Keratinocyte (primary cell): ENCODE measurements around the gene ERC1. TPM values are rescaled to one million over a fixed set of nuclear protein-coding genes. Genes with fewer than 3 reads are reported as not detected.

Experiments
- DNase-seq: peaks from one replicate; pipeline ENCODE4 v3.0.0-alpha.2; 2011; ENCODE audit warnings: low read depth, missing footprints, low spot score
- FAIRE-seq: peaks from 2 replicates; lab custom pipeline; 2011; peaks lifted over from hg19 to GRCh38; lab: Jason Lieb, UNC
- H2AFZ ChIP-seq: 2 replicates; pipeline ENCODE4 v1.6.0; 2012; ENCODE audit warnings: low read length, control low read depth, inconsistent platforms; ENCODE audit not compliant: control insufficient read depth
- H3K27ac ChIP-seq: 2 replicates; pipeline ENCODE4 v1.5.1; 2011; ENCODE audit warnings: low read length; ENCODE audit not compliant: control insufficient read depth, insufficient read depth
- H3K27me3 ChIP-seq: 3 replicates; pipeline ENCODE4 v1.6.0; 2011; ENCODE audit warnings: low read length; ENCODE audit not compliant: control insufficient read depth, insufficient read depth; ENCODE audit errors: extremely low read depth
- H3K36me3 ChIP-seq, 2 experiments: 2 replicates in 1 of 2; 3 replicates in 1 of 2; pipeline ENCODE4 v1.5.1; 2011; ENCODE audit warnings: low read length in 2 of 2, mild to moderate bottlenecking in 1 of 2; ENCODE audit not compliant: control insufficient read depth in 2 of 2, insufficient read depth in 2 of 2; ENCODE audit errors: extremely low read depth in 1 of 2
- H3K4me1 ChIP-seq: 3 replicates; pipeline ENCODE4 v1.5.1; 2011; ENCODE audit warnings: low read length; ENCODE audit not compliant: control insufficient read depth, insufficient read depth; ENCODE audit errors: extremely low read depth
- H3K4me2 ChIP-seq: 3 replicates; pipeline ENCODE4 v1.6.0; 2011; ENCODE audit warnings: low read depth, low read length; ENCODE audit not compliant: control insufficient read depth, insufficient read depth; ENCODE audit errors: extremely low read depth
- H3K4me3 ChIP-seq, 3 experiments: fragments of 200-600 bp in 1 of 3; sonication (generic) in 1 of 3; 2 replicates in 2 of 3; 3 replicates in 1 of 3; pipeline ENCODE4 v1.5.1; 2011 to 2016; ENCODE audit warnings: low read length in 3 of 3, mild to moderate bottlenecking in 3 of 3, control low read depth in 2 of 3, inconsistent platforms in 1 of 3, low read depth in 1 of 3, mixed read lengths in 1 of 3, mixed run types in 1 of 3, moderate library complexity in 1 of 3; ENCODE audit not compliant: control insufficient read depth in 2 of 3, insufficient read depth in 2 of 3; ENCODE audit errors: extremely low read depth in 1 of 3
- H3K79me2 ChIP-seq: 2 replicates; pipeline ENCODE4 v1.6.0; 2012; ENCODE audit warnings: low read length; ENCODE audit not compliant: control insufficient read depth, insufficient read depth
- H3K9ac ChIP-seq: 3 replicates; pipeline ENCODE4 v1.6.0; 2011; ENCODE audit warnings: low read length; ENCODE audit not compliant: control insufficient read depth, insufficient read depth; ENCODE audit errors: extremely low read depth
- H3K9me1 ChIP-seq: 3 replicates; pipeline ENCODE4 v1.6.0; 2011; ENCODE audit warnings: low read length; ENCODE audit not compliant: control insufficient read depth, insufficient read depth; ENCODE audit errors: extremely low read depth
- H3K9me3 ChIP-seq: 2 replicates; pipeline ENCODE4 v1.5.1; 2012; ENCODE audit warnings: low read depth, low read length; ENCODE audit not compliant: control insufficient read depth
- H4K20me1 ChIP-seq: 3 replicates; pipeline ENCODE4 v1.6.0; 2011; ENCODE audit warnings: low read length; ENCODE audit not compliant: control insufficient read depth, insufficient read depth; ENCODE audit errors: extremely low read depth
- EZH2 ChIP-seq: IDR thresholded peaks from one replicate; pipeline ENCODE4 v1.6.1; 2012; ENCODE audit warnings: inconsistent platforms, mild to moderate bottlenecking, low read length, moderate library complexity
- dilution Hi-C: fragments of 300-500 bp; cut with MboI; formaldehyde crosslinking; loops from one replicate; pipeline ENCODE4 v1.7.0; 2020; ENCODE audit warnings: low sequenced_read_pairs; ENCODE audit not compliant: extremely low pct_ligation_motif_present
- polyA plus RNA-seq, 5 experiments: library from polyadenylated mRNA; depleted of rRNA in 3 of 5; stranded (reverse) in 3 of 5; stranded (forward) in 1 of 5; unstranded in 1 of 5; fragments of >200 nt; gene quantifications; 1 replicate in 1 of 5; 2 replicates in 3 of 5; 3 replicates in 1 of 5; pipeline versions ENCODE4 v1.2.1 to v1.2.3, GENCODE V29; 2011 to 2012; ENCODE audit warnings: missing spikeins in 2 of 5, low read depth in 1 of 5, low replicate concordance in 1 of 5
- TF ChIP-seq, protein P1 (sequence below), 3 experiments: IDR thresholded peaks in 1 of 3; conservative IDR thresholded peaks in 1 of 3; optimal IDR thresholded peaks in 1 of 3; 2 replicates in 2 of 3; 3 replicates in 1 of 3; pipeline versions ENCODE3 to v1.5.1; 2011; ENCODE audit warnings: low read length in 3 of 3, mild to moderate bottlenecking in 3 of 3, moderate library complexity in 2 of 3, control low read depth in 1 of 3, inconsistent platforms in 1 of 3; ENCODE audit not compliant: insufficient read depth in 2 of 3; ENCODE audit errors: extremely low read depth in 1 of 3

ERC1 gene
- polyA plus RNA-seq, 1 donor (not counting 4 experiments of a cell fraction or from before 2014, with no cell fraction given) = 16.1 TPM

DNA sequence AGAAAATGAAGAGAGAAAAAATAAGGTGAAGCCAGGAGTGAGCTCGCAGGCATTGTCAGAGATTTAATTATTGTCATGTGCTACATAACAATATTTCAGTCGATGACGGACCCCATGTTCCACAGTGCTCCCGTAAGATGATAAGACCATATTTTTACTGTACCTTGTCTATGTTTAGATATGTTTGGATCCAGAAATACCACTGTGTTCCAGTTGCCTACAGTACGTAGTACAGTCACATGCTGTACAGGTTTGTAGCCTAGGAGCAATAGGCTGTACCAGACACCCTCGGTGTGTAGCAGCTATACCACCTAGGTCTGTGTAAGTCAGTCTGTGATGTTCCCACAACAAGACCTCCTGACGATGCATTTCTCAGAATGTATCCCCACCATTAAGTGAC, 465.9 kb downstream of the ERC1 start:
- DNase-seq = no peak
- Histone ChIP-seq H3K4me2 (no peak overlapping the region), H3K79me2 (no peaks in the 10 kb centered on the region), H4K20me1 (no peaks in the 10 kb centered on the region), H3K36me3 (peaks cover 0 to 2% of the 10 kb centered on the region in 2 experiments), H3K4me3 (no peak overlapping the region), H2AFZ (no peak overlapping the region), H3K27me3 (no peaks in the 10 kb centered on the region), H3K27ac (no peak overlapping the region), H3K9ac (no peak overlapping the region), H3K4me1 (peaks cover 4% of the 10 kb centered on the region), H3K9me3 (no peaks in the 10 kb centered on the region), H3K9me1 (no peaks in the 10 kb centered on the region)
- TF ChIP-seq, protein P1, sequence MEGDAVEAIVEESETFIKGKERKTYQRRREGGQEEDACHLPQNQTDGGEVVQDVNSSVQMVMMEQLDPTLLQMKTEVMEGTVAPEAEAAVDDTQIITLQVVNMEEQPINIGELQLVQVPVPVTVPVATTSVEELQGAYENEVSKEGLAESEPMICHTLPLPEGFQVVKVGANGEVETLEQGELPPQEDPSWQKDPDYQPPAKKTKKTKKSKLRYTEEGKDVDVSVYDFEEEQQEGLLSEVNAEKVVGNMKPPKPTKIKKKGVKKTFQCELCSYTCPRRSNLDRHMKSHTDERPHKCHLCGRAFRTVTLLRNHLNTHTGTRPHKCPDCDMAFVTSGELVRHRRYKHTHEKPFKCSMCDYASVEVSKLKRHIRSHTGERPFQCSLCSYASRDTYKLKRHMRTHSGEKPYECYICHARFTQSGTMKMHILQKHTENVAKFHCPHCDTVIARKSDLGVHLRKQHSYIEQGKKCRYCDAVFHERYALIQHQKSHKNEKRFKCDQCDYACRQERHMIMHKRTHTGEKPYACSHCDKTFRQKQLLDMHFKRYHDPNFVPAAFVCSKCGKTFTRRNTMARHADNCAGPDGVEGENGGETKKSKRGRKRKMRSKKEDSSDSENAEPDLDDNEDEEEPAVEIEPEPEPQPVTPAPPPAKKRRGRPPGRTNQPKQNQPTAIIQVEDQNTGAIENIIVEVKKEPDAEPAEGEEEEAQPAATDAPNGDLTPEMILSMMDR (optimal IDR thresholded peaks at IDR 0.05 in 1 of 3, IDR thresholded peaks at IDR 0.05 in 1 of 3, conservative IDR thresholded peaks at IDR 0.05 in 1 of 3; ENCODE audit: extremely low read depth in 1 of 3, insufficient read depth in 2 of 3, low read length in 3 of 3) = no peak
- no peak for TF ChIP-seq EZH2
- no peak for FAIRE-seq
- dilution Hi-C loops = no loop called here

- FAIRE-seq (no peak), DNase-seq (no peak)
- TF ChIP-seq, protein P1 (optimal IDR thresholded peaks at IDR 0.05 in 1 of 3, IDR thresholded peaks at IDR 0.05 in 1 of 3, conservative IDR thresholded peaks at IDR 0.05 in 1 of 3; ENCODE audit: extremely low read depth in 1 of 3, insufficient read depth in 2 of 3, low read length in 3 of 3) = no peak
- TF ChIP-seq EZH2 = no peak
- dilution Hi-C loops = no loop called here
- H3K9ac ChIP-seq = no peak overlapping the region
- H3K4me2 ChIP-seq = no peak overlapping the region
- H2AFZ ChIP-seq = no peak overlapping the region
- H3K36me3 ChIP-seq = peaks cover 0 to 2% of the 10 kb centered on the region in 2 experiments
- no peaks in the 10 kb centered on the region for H3K9me3 ChIP-seq
- peaks cover 4% of the 10 kb centered on the region for H3K4me1 ChIP-seq
- no peaks in the 10 kb centered on the region for H3K9me1 ChIP-seq
- no peaks in the 10 kb centered on the region for H4K20me1 ChIP-seq
- no peaks in the 10 kb centered on the region for H3K79me2 ChIP-seq
- no peaks in the 10 kb centered on the region for H3K27me3 ChIP-seq
- no peak overlapping the region for H3K4me3 ChIP-seq
- no peak overlapping the region for H3K27ac ChIP-seq
These were observed 466.9 kb downstream of the ERC1 start for GRCh38 chr12:1457901-1458300.
